SK-N-SH (cell line): Measurements from ENCODE around the gene XXYLT1.

ENCODE experiments used
- EP300 ChIP-seq, 2 experiments: IDR thresholded peaks; 2 replicates each; pipeline versions ENCODE4 v1.4.0 to v1.6.1; 2012; ENCODE audit warnings: borderline replicate concordance in 1 of 2, low read depth in 1 of 2, low read length in 1 of 2
- POLR2AphosphoS5 ChIP-seq: IDR thresholded peaks from 2 replicates; pipeline ENCODE4 v1.6.1; 2012; ENCODE audit warnings: low read depth, low read length
- TAF1 ChIP-seq: IDR thresholded peaks from 2 replicates; pipeline ENCODE4 v1.6.1; 2012; ENCODE audit warnings: low read depth, mild to moderate bottlenecking, low read length, moderate library complexity, borderline replicate concordance
- TF ChIP-seq, protein P1 (sequence below): IDR thresholded peaks from 2 replicates; pipeline ENCODE4 v1.4.0; 2012; ENCODE audit warnings: low read depth, borderline replicate concordance

DNA sequence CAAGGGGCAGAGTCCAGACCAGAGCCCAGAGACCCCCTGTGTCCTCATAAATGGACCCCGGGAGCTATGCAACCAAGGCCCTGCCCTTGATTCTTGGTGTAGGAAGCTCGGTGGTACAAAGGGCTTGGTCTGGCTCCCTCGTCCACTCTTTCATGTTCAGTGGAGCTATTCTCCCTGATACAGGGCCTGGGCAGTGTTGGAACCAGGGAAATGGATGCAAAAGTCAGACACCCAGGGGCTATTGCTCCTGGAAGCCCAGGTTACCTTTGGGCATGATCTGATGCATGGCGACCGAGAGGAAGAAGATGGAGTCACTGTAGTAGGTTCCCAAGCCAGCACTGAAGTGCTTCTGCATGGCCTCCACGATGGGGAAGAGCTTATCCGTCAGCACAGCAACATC, 44.5 kb downstream of the XXYLT1 start:
- no peak for TF ChIP-seq POLR2AphosphoS5
- TF ChIP-seq, protein P1, sequence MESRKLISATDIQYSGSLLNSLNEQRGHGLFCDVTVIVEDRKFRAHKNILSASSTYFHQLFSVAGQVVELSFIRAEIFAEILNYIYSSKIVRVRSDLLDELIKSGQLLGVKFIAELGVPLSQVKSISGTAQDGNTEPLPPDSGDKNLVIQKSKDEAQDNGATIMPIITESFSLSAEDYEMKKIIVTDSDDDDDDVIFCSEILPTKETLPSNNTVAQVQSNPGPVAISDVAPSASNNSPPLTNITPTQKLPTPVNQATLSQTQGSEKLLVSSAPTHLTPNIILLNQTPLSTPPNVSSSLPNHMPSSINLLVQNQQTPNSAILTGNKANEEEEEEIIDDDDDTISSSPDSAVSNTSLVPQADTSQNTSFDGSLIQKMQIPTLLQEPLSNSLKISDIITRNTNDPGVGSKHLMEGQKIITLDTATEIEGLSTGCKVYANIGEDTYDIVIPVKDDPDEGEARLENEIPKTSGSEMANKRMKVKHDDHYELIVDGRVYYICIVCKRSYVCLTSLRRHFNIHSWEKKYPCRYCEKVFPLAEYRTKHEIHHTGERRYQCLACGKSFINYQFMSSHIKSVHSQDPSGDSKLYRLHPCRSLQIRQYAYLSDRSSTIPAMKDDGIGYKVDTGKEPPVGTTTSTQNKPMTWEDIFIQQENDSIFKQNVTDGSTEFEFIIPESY: no peak
- no peak for TF ChIP-seq EP300 (IDR thresholded peaks at IDR 0.05; ENCODE audit: borderline replicate concordance in 1 of 2, low read depth in 1 of 2, low read length in 1 of 2)
- no peak for TF ChIP-seq TAF1
